Body of pancreas (tissue), 4 donors: ENCODE results near the gene ADAMTS10.

Source experiments
- POLR2A ChIP-seq, 3 donors: fragments of 450-650 bp; IDR thresholded peaks; one replicate each; pipeline ENCODE4 v1.6.1; 2016; ENCODE audit warnings: antibody characterized with exemption in 3 of 3, mild to moderate bottlenecking in 2 of 3
- TF ChIP-seq, protein P1 (sequence below), 7 experiments: fragments of 450-650 bp in 4 of 7; fragments of 200-600 bp in 3 of 7; sonication (generic) in 3 of 7; IDR thresholded peaks; one replicate each; pipeline ENCODE4 v1.5.1; 2016 to 2019; ENCODE audit warnings: antibody characterized with exemption in 7 of 7

DNA sequence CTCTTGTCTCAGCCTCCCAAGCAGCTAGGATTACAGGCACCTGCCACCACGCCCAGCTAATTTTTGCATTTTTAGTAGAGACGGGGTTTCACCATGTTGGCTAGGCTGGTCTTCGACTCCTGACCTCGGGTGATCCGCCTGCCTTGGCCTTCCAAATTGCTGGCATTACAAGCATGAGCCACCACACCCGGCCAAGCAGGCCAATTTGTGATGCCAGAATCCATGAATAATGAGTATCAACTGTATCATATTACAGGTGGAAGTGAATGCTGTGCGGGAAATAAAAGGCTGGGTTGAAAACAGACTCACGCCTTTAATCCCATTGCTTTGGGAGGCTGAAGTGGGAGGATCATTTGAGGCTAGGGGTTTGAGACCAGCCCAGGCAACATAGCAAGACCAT lies 16.3 kb upstream of the ADAMTS10 start:
- TF ChIP-seq, protein P1, sequence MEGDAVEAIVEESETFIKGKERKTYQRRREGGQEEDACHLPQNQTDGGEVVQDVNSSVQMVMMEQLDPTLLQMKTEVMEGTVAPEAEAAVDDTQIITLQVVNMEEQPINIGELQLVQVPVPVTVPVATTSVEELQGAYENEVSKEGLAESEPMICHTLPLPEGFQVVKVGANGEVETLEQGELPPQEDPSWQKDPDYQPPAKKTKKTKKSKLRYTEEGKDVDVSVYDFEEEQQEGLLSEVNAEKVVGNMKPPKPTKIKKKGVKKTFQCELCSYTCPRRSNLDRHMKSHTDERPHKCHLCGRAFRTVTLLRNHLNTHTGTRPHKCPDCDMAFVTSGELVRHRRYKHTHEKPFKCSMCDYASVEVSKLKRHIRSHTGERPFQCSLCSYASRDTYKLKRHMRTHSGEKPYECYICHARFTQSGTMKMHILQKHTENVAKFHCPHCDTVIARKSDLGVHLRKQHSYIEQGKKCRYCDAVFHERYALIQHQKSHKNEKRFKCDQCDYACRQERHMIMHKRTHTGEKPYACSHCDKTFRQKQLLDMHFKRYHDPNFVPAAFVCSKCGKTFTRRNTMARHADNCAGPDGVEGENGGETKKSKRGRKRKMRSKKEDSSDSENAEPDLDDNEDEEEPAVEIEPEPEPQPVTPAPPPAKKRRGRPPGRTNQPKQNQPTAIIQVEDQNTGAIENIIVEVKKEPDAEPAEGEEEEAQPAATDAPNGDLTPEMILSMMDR (IDR thresholded peaks at IDR 0.05) = no peak
- no peak for TF ChIP-seq POLR2A (IDR thresholded peaks at IDR 0.05)
